ENCODE results near the gene MUC4. TPM values are rescaled to one million over a fixed set of nuclear protein-coding genes. Genes with fewer than 3 reads are reported as not detected.

MUC4 gene
- total RNA-seq, 1 donor from 2014 or later: not detected

- TF ChIP-seq, protein P1, sequence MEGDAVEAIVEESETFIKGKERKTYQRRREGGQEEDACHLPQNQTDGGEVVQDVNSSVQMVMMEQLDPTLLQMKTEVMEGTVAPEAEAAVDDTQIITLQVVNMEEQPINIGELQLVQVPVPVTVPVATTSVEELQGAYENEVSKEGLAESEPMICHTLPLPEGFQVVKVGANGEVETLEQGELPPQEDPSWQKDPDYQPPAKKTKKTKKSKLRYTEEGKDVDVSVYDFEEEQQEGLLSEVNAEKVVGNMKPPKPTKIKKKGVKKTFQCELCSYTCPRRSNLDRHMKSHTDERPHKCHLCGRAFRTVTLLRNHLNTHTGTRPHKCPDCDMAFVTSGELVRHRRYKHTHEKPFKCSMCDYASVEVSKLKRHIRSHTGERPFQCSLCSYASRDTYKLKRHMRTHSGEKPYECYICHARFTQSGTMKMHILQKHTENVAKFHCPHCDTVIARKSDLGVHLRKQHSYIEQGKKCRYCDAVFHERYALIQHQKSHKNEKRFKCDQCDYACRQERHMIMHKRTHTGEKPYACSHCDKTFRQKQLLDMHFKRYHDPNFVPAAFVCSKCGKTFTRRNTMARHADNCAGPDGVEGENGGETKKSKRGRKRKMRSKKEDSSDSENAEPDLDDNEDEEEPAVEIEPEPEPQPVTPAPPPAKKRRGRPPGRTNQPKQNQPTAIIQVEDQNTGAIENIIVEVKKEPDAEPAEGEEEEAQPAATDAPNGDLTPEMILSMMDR (conservative IDR thresholded peaks at IDR 0.05): no peak
- Mint-ChIP-seq H3K27ac (ENCODE audit: unreplicated experiment) (no peak overlapping the region), H3K9me3 (no peaks in the 10 kb centered on the region), H3K4me3 (no peak overlapping the region), H3K27me3 (ENCODE audit: low read depth) (no peaks in the 10 kb centered on the region), H3K36me3 (ENCODE audit: low read depth) (no peaks in the 10 kb centered on the region), H3K4me1 (no peaks in the 10 kb centered on the region)
- DNase-seq (ENCODE audit: low read depth, low spot score): no peak
Observed at GRCh38 chr3:195823280-195823679, 11.6 kb upstream of the MUC4 start.

GRCh38 chr3:195822131-195822696, 10.5 kb upstream of the MUC4 start:
- Mint-ChIP-seq H3K27ac (ENCODE audit: unreplicated experiment) (no peak overlapping the region), H3K9me3 (no peaks in the 10 kb centered on the region), H3K4me3 (no peak overlapping the region), H3K4me1 (no peaks in the 10 kb centered on the region), H3K36me3 (ENCODE audit: low read depth) (no peaks in the 10 kb centered on the region), H3K27me3 (ENCODE audit: low read depth) (no peaks in the 10 kb centered on the region)
- TF ChIP-seq, protein P1 (conservative IDR thresholded peaks at IDR 0.05): no peak
- no peak for DNase-seq (ENCODE audit: low read depth, low spot score)

DNA sequence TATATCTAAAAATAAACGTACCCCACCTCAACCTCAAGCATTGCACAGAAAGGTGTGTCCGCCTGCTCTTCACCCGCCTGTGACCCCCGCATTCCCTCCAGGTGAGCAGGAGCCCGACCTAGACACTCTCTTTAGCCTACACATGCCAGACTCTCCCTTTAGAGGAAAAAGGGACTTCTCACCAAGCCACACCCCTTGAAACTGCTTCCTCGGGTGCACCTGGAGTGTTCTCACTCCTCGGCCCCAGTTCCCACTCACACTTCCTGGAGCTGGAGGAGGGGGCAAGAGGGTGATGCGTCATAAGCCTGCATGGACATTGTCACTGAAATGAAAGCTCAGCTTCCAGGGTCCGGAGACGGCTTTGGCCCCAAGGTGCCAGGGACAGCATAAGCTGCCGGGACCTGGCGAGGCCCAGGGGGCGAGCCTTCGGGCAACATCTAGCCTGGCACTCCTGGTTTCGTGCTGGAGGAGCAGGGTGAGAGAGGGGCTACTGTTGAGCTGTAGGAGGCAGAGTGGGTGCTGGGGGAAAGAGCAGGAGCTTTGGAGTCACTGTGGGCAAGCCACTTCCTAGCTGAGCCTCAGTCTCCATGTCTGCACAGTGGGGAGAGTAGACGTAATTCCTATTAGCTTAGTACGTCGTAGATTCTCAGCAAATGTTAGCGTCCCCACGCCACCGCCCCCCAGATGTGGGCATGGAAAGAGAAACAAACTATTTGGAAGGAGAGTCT, 9.8 kb upstream of the MUC4 start:
- TF ChIP-seq, protein P1 (conservative IDR thresholded peaks at IDR 0.05): no peak
- no peaks in the 10 kb centered on the region for H3K4me1 Mint-ChIP-seq
- H3K36me3 Mint-ChIP-seq (ENCODE audit: low read depth): no peaks in the 10 kb centered on the region
- H3K27ac Mint-ChIP-seq (ENCODE audit: unreplicated experiment): no peak overlapping the region
- no peaks in the 10 kb centered on the region for H3K27me3 Mint-ChIP-seq (ENCODE audit: low read depth)
- H3K4me3 Mint-ChIP-seq: no peak overlapping the region
- no peak for DNase-seq (ENCODE audit: low read depth, low spot score)
- H3K9me3 Mint-ChIP-seq: no peaks in the 10 kb centered on the region

DNA sequence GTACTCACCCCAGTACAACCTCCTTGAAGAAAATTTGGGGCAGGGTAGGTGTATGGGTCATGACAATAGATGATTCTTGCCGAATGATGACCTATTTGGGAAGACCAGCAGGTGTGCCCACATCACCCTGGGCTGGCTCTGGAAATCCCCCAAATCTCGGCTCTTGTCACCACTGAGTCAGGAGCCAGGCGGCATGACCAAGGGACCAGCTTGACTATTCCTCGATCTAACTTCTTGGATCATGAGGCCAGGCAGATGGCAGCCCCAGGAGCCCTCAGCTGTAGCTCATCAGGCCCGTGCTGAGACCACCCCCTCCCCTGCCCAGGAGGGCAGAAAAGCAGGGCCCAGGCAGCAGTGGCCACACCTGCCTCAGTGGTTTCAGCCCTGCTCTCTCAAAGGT, 9.2 kb upstream of the MUC4 start:
- TF ChIP-seq, protein P1 (conservative IDR thresholded peaks at IDR 0.05): no peak
- DNase-seq (ENCODE audit: low read depth, low spot score): no peak
- Mint-ChIP-seq H3K36me3 (ENCODE audit: low read depth) (no peaks in the 10 kb centered on the region), H3K27ac (ENCODE audit: unreplicated experiment) (no peak overlapping the region), H3K4me1 (no peaks in the 10 kb centered on the region), H3K9me3 (no peaks in the 10 kb centered on the region), H3K27me3 (ENCODE audit: low read depth) (no peaks in the 10 kb centered on the region), H3K4me3 (no peak overlapping the region)

- H3K4me3 Mint-ChIP-seq: no peak overlapping the region
- H3K36me3 Mint-ChIP-seq (ENCODE audit: low read depth): no peaks in the 10 kb centered on the region
- no peak for DNase-seq (ENCODE audit: low read depth, low spot score)
- no peaks in the 10 kb centered on the region for H3K27me3 Mint-ChIP-seq (ENCODE audit: low read depth)
- TF ChIP-seq, protein P1 (conservative IDR thresholded peaks at IDR 0.05): no peak
- no peak overlapping the region for H3K27ac Mint-ChIP-seq (ENCODE audit: unreplicated experiment)
- no peaks in the 10 kb centered on the region for H3K9me3 Mint-ChIP-seq
- H3K4me1 Mint-ChIP-seq: no peaks in the 10 kb centered on the region
Observed at GRCh38 chr3:195820186-195820585, 8.5 kb upstream of the MUC4 start.

All from neural crest cell (in vitro differentiated cells).